SU-DHL-6 (cell line): ENCODE results near the gene CCDC142.

Experiments used
- CTCF ChIP-seq: fragments of 200-600 bp; sonication (generic); IDR thresholded peaks from one replicate; pipeline ENCODE4 v1.5.1; 2017; ENCODE audit warnings: antibody characterized with exemption, mild to moderate bottlenecking, low read length, moderate library complexity; ENCODE audit not compliant: insufficient read depth, poor library complexity, severe bottlenecking
- EZH2phosphoT487 ChIP-seq: fragments of 200-600 bp; sonication (generic), shearing (Covaris generic); conservative IDR thresholded peaks from 2 replicates; pipeline ENCODE4 v1.6.1; 2018; ENCODE audit warnings: mild to moderate bottlenecking, antibody characterized with exemption, low read length, moderate library complexity, mixed read lengths

DNA sequence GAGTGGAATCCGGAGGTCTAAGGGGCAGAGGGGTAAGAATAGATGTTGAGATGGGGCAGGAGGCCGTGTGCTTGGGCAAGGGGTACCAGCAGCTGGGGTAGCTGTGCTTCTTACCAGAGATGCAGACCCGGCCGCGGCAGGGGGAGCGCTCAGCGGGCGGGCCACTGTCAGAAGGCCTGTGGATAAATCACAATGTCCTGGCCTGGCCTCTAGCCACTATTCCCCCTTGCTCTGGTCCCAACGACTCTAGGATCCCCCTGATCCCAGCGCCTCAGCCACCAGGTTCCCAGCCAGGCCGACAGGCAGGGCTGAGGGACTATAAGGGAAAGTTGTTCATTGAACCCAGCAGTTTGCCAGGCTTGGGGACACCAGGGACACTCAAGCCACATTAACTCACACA lies 52.3 kb downstream of the CCDC142 start:
- TF ChIP-seq EZH2phosphoT487 (no peak), CTCF (no peak)
